ELR (cell line): ENCODE results near the gene ZNF571.

ENCODE experiments used
- DNase-seq: peaks from one replicate; pipeline ENCODE4 v3.0.0-alpha.2; 2015; ENCODE audit warnings: low read depth

ZNF571 gene

GRCh38 chr19:37594304-37594981 is at the start of gene ZNF571, which contains the start of gene ZNF540:
Gene ZNF571 (minus strand): TSS chr19:37594792. CDS start chr19:37586676, 8,116 bp downstream.
Gene ZNF540 (plus strand): TSS chr19:37594876. CDS start chr19:37598448, 3,572 bp downstream.
- DNase-seq: peak; percentile 92

GRCh38 chr19:37635076-37636056 is 40.8 kb upstream of the ZNF571 start:
- DNase-seq: peak; percentile 4

- DNase-seq: peak; percentile 65
Observed at GRCh38 chr19:37594982-37595382, 390 bp upstream of the ZNF571 start.

GRCh38 chr19:37593996-37594303 is 642 bp downstream of the ZNF571 start:
- no peak for DNase-seq

GRCh38 chr19:37583340-37583739 is 11.3 kb downstream of the ZNF571 start:
- no peak for DNase-seq

- DNase-seq: peak; percentile 52
Observed at GRCh38 chr19:37572203-37572602, 22.4 kb downstream of the ZNF571 start.

GRCh38 chr19:37565370-37565669 is 29.3 kb downstream of the ZNF571 start:
- no peak for DNase-seq

- DNase-seq: no peak
Observed at GRCh38 chr19:37564624-37565369, 29.8 kb downstream of the ZNF571 start.

GRCh38 chr19:37563518-37563917 is 31.1 kb downstream of the ZNF571 start:
- DNase-seq: no peak

- DNase-seq: peak; percentile 63
Observed at GRCh38 chr19:37551129-37551993, 43.2 kb downstream of the ZNF571 start.

GRCh38 chr19:37537391-37537947 is 57.1 kb downstream of the ZNF571 start:
- no peak for DNase-seq

GRCh38 chr19:37519890-37520289 is 74.7 kb downstream of the ZNF571 start:
- peak; percentile 37 for DNase-seq
